Stimulated activated naive CD8-positive, alpha-beta T cell treated with anti-CD3 and anti-CD28 coated beads, Interleukin-15, Interleukin-2, amounts not matched to agents 100 ng/mL and 50 ng/mL, for 24 hours (primary cell): ENCODE measurements around the gene OGFOD2.

Experiments
- H3K27ac Mint-ChIP-seq: one replicate; pipeline ENCODE4 v1.8.0; 2021; ENCODE audit warnings: mild to moderate bottlenecking, mixed read lengths
- H3K27me3 Mint-ChIP-seq: one replicate; pipeline ENCODE4 v1.8.0; 2021; ENCODE audit warnings: mixed read lengths
- H3K36me3 Mint-ChIP-seq: one replicate; pipeline ENCODE4 v1.8.0; 2021; ENCODE audit warnings: low read depth, mixed read lengths
- H3K4me1 Mint-ChIP-seq: one replicate; pipeline ENCODE4 v1.8.0; 2021; ENCODE audit warnings: low read depth, mixed read lengths
- H3K4me3 Mint-ChIP-seq: one replicate; pipeline ENCODE4 v1.8.0; 2021; ENCODE audit warnings: mild to moderate bottlenecking, mixed read lengths
- H3K9me3 Mint-ChIP-seq: one replicate; pipeline ENCODE4 v1.8.0; 2021; ENCODE audit warnings: mixed read lengths

Gene OGFOD2

GRCh38 chr12:122987086-122987951, 12.3 kb downstream of the OGFOD2 start:
- Mint-ChIP-seq H3K4me1 (peaks cover 29% of the 10 kb centered on the region), H3K4me3 (no peak overlapping the region), H3K9me3 (no peaks in the 10 kb centered on the region), H3K36me3 (peaks cover 10% of the 10 kb centered on the region), H3K27ac (no peak overlapping the region), H3K27me3 (no peaks in the 10 kb centered on the region)

- Mint-ChIP-seq H3K27me3 (no peaks in the 10 kb centered on the region), H3K27ac (no peak overlapping the region), H3K9me3 (no peaks in the 10 kb centered on the region), H3K36me3 (peaks cover 6% of the 10 kb centered on the region), H3K4me1 (peaks cover 23% of the 10 kb centered on the region), H3K4me3 (no peak overlapping the region)
Observed at GRCh38 chr12:122988036-122988435, 13.0 kb downstream of the OGFOD2 start.

- no peaks in the 10 kb centered on the region for H3K27me3 Mint-ChIP-seq
- peaks cover 3% of the 10 kb centered on the region for H3K36me3 Mint-ChIP-seq
- H3K9me3 Mint-ChIP-seq, result no peaks in the 10 kb centered on the region
- H3K4me1 Mint-ChIP-seq, result peaks cover 23% of the 10 kb centered on the region
- no peak overlapping the region for H3K27ac Mint-ChIP-seq
- no peak overlapping the region for H3K4me3 Mint-ChIP-seq
Observed at GRCh38 chr12:122988612-122989212, 13.7 kb downstream of the OGFOD2 start.

DNA sequence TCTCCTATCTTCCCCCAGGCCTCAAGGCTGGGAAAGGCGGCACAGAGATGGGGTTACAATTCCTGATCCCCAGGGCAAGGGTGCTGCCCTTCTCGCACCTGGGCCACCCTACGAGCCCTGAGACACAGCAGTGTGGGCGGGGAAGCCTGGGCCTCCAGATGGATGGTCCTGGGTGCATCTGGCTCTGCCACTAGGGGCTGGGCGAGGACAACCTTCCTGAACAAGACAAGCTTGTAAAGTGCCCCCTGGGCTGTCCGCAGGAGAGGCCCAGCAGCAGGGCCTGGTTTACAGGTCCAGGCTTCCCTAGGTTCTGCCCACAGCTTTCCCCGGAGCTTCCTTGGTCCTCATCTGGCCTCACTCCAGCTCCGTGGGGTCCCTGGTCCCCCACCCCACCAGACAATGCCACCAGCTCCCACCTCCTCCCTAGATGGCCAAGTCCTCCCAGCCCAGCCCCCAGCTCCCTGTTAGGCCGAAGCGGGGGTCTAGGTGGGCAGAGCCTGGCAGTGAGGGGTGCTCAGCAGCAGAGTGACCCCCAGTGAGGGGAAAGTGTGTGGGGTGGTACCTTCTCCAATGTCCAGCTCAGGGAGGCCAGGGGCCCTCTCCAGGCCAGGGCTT, 14.3 kb downstream of the OGFOD2 start:
- H3K9me3 Mint-ChIP-seq, result no peaks in the 10 kb centered on the region
- no peak overlapping the region for H3K27ac Mint-ChIP-seq
- no peak overlapping the region for H3K4me3 Mint-ChIP-seq
- H3K4me1 Mint-ChIP-seq, result peaks cover 17% of the 10 kb centered on the region
- H3K27me3 Mint-ChIP-seq, result no peaks in the 10 kb centered on the region
- peaks cover 3% of the 10 kb centered on the region for H3K36me3 Mint-ChIP-seq

DNA sequence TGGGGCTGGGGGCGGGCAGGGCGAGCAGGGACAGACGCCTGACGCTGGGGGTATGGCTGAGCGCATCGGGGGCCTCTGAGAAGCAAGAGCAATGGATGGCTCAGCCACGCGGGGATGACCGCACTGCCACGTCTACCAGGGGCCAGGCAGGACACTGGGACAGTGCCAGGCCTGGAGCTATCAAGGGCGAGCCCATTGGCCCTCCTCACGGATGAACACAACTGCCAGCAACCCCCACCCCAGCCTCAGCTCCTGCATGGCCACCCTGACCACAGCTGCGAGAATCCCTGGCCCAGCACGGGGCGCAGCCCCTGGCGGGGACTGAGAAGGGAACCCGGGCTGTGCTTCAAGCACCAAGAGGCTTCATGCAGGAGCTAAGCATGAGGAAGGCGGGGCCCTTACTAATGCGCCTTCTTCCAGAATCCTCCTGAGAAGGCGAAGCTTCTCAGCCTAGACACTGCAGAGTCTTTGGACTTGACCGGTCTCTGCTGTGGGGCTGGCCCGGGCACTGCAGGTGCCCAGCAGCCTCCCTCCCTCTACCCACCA, 14.9 kb downstream of the OGFOD2 start:
- H3K27ac Mint-ChIP-seq, result no peak overlapping the region
- H3K4me1 Mint-ChIP-seq, result peaks cover 11% of the 10 kb centered on the region
- no peaks in the 10 kb centered on the region for H3K9me3 Mint-ChIP-seq
- no peak overlapping the region for H3K4me3 Mint-ChIP-seq
- peaks cover 1% of the 10 kb centered on the region for H3K36me3 Mint-ChIP-seq
- H3K27me3 Mint-ChIP-seq, result no peaks in the 10 kb centered on the region

DNA sequence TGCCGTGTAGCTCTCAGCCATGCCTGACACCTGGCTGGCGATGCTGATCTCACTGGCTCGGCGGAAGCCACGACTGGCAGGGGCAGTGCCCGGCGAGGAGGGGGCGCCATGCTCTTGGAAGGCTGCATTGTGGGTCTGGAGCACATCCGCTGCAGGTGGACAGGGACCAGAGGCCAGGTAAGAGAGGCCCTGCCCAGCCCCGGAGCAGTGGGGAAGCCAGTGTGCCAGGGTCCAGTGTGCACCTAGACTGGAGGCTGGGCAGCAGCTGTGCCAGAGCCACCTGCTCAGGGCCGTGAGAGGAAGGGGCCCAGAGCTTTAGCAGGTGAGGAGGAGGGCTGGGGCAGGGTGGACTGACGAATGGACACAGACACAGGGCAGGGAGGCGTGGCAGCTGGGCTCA, 15.5 kb downstream of the OGFOD2 start:
- H3K27me3 Mint-ChIP-seq, result no peaks in the 10 kb centered on the region
- H3K9me3 Mint-ChIP-seq, result no peaks in the 10 kb centered on the region
- H3K36me3 Mint-ChIP-seq, result no peaks in the 10 kb centered on the region
- H3K27ac Mint-ChIP-seq, result no peak overlapping the region
- H3K4me3 Mint-ChIP-seq, result no peak overlapping the region
- peaks cover 8% of the 10 kb centered on the region for H3K4me1 Mint-ChIP-seq

DNA sequence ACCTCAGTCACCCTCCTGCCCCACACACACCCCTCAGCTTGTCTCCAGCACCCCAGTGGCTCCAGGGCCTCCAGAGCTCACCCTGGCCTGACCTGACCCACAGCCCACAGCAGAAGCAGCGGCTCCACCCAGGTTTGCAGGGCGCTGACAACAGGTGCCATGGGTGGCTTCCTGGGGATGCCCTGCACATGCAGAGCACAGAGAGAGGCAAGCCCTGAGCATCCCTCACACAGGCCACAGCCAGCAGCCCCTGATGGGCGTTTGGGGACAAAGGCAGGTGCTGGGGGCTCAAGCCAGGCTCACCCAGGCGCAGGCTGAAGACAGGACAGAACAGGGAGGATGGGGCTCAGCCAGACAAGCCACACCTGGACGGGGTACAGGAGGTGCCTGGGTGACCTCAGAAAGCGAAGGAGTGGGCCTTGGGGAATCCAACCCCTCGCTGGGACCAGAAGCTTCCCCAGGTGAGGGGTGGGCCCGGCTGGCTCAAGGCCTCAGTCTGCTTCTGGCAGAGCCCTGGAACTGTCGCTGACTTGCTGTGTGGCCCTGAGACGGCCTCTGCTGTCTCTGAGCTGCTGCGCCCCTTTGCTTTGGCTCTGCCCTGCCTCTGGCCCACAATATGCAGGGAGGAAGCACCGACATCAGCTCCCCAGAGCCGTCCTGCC, 16.0 kb downstream of the OGFOD2 start:
- Mint-ChIP-seq H3K4me1 (peaks cover 8% of the 10 kb centered on the region), H3K27ac (no peak overlapping the region), H3K27me3 (no peaks in the 10 kb centered on the region), H3K9me3 (no peaks in the 10 kb centered on the region), H3K4me3 (no peak overlapping the region), H3K36me3 (no peaks in the 10 kb centered on the region)

DNA sequence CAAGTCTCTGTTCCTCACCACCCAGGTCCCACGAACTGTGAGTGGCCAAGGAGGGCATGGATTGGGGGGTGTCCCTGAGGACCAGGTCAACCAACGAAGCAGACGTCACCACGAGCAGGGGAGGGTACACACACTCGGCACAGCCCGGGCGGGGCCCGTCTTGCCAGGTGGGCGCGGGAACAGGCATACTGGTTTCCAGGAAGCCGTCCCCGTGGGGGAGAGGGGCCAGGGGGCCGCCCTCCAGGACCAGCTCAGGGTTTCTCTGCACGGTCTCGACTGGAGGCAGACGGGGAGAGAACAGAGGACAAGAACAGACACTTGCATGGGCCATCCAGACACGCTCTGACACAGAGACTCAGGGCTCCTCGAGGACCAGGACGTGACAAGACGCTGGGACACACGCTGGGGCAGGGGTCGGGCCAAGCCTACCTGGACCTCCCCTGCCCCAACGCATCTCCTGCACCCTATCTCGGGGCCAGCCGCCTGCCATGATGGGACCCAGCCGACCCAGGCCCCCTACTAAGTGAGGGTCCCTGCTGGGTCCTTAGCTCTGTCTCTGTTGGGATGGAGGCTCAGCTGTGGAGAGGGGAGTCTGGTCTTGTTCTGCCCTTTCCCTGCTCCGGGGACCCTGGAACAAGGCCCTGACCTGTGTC, 16.7 kb downstream of the OGFOD2 start:
- Mint-ChIP-seq H3K27me3 (no peaks in the 10 kb centered on the region), H3K4me3 (no peak overlapping the region), H3K9me3 (no peaks in the 10 kb centered on the region), H3K36me3 (no peaks in the 10 kb centered on the region), H3K27ac (no peak overlapping the region), H3K4me1 (peaks cover 8% of the 10 kb centered on the region)

DNA sequence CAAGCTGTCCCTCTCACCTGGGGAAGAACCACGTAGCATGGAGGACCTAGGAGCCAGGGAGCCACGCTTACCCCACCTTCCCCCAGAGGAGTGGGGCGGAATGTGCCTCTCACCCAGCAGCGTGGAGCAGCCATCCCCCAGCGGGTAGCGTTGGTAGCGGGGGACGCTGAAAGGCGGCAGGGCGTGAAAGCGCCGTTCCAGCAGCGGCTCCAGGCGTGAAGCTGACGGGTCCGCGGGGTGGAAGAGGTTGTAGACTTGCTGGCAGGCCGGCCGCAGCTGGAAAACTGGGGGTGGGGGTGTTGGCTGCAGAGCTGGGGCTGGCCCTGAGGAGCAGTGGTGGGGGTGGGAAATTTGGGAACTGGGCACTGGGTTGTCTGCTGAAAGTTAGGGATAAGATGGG, 17.3 kb downstream of the OGFOD2 start:
- no peaks in the 10 kb centered on the region for H3K27me3 Mint-ChIP-seq
- H3K4me1 Mint-ChIP-seq, result peaks cover 8% of the 10 kb centered on the region
- H3K27ac Mint-ChIP-seq, result no peak overlapping the region
- no peak overlapping the region for H3K4me3 Mint-ChIP-seq
- H3K36me3 Mint-ChIP-seq, result no peaks in the 10 kb centered on the region
- H3K9me3 Mint-ChIP-seq, result no peaks in the 10 kb centered on the region

DNA sequence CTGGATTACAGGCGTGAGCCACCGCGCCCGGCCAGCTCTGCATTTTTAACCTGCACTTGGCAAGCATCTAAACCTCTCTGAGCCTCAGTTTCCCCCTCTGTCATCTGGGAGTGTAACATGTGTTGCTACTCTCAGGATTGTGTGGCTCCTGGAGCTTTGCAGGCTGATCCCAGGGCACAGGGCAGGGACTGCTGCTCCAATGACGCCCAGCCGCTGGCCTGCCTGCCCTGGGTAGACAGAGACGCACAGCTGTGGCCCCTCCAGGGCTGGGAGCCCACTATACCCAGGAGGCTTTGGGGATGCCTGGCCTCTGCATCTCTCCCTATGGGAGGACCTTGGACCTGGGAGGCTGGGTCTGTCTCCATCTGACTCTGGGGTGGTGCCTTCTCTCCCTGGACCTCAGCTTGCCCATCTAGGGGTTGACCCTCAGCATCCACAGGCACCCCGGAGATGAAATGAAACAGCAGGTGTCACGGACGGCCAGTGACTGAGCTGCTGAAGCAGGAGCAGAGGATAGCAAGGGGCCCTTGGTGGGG, 19.2 kb downstream of the OGFOD2 start:
- no peaks in the 10 kb centered on the region for H3K27me3 Mint-ChIP-seq
- H3K27ac Mint-ChIP-seq, result no peak overlapping the region
- H3K4me3 Mint-ChIP-seq, result no peak overlapping the region
- no peaks in the 10 kb centered on the region for H3K36me3 Mint-ChIP-seq
- H3K4me1 Mint-ChIP-seq, result peaks cover 8% of the 10 kb centered on the region
- no peaks in the 10 kb centered on the region for H3K9me3 Mint-ChIP-seq

DNA sequence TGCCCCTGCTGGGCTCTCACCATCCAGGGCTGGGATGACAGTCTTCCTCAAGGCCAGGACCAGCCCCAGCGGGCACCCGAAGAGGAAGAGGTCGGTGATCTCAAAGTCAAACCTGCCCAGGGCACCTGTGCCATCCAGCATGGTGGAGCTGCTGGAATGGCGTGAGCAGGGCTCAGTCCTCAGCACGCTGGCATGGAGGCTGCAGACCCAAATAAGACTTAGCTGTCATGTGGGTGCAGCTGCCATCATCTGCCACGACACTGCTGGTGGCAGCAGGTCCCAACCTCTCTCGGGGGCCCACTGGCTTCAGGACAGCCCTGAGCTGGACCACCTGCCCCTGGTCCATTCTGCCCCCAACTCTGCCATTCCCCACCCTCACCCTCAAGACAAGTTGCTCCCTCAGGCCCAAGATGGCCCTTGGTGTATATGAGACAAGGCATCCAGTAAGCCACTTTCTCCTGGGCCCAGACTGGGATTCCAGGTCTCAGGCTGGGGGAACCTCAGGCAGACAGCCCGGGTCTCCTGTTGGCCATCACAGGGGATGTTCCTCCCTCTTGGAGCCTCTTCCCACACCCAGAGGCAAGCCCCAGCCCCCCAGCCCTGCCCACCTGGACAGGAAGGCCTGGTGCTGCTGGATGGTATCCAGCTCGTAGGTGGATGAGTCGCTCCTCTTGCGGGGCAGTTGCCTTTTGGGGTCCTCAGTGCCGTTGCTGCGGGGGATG, 19.9 kb downstream of the OGFOD2 start:
- H3K4me3 Mint-ChIP-seq, result no peak overlapping the region
- H3K9me3 Mint-ChIP-seq, result no peaks in the 10 kb centered on the region
- H3K27ac Mint-ChIP-seq, result no peak overlapping the region
- H3K4me1 Mint-ChIP-seq, result peaks cover 8% of the 10 kb centered on the region
- no peaks in the 10 kb centered on the region for H3K36me3 Mint-ChIP-seq
- H3K27me3 Mint-ChIP-seq, result no peaks in the 10 kb centered on the region

- Mint-ChIP-seq H3K4me3 (no peak overlapping the region), H3K27ac (no peak overlapping the region), H3K9me3 (no peaks in the 10 kb centered on the region), H3K27me3 (no peaks in the 10 kb centered on the region), H3K4me1 (peaks cover 8% of the 10 kb centered on the region), H3K36me3 (no peaks in the 10 kb centered on the region)
Observed at GRCh38 chr12:122995503-122996187, 20.6 kb downstream of the OGFOD2 start.

DNA sequence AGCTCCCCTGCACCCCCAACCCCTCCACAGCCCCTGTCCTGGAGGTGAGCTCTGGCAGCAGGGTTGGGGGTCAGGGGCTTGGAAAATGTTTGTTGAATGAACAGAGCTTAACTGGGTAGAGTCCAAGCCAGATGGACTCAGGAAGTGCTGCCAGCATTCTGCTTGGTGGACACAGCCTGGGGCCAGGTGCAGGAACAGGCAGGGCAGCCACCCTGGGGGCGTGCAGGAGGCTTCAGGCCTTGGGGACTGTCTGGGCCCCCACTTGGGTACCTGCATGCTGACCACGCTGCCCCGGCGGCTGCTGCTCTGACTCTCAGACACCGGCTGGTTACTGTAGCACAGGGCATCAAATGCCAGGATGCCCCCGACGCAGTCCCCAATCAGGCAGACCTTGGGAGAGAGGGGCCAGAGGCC, 21.2 kb downstream of the OGFOD2 start:
- Mint-ChIP-seq H3K36me3 (no peaks in the 10 kb centered on the region), H3K4me3 (no peak overlapping the region), H3K9me3 (no peaks in the 10 kb centered on the region), H3K4me1 (peaks cover 8% of the 10 kb centered on the region), H3K27me3 (no peaks in the 10 kb centered on the region), H3K27ac (no peak overlapping the region)
